HG03354 (cell line): ENCODE data around the gene CDC23.
A peak's percentile ranks its signal among the peaks of the same experiment; 100 is the strongest.
"Not testable (repeated sequence)": the region's sequence is repeated elsewhere in the genome, so short reads cannot be mapped to it uniquely, and the experiment has no call there.

Experiments
- ATAC-seq: cut with Tn5 transposase; IDR thresholded peaks from one replicate; pipeline ENCODE4 v1.9.1; 2021; ENCODE audit warnings: mild to moderate bottlenecking; ENCODE audit not compliant: unreplicated experiment, poor library complexity, severe bottlenecking

The CDC23 gene, protein sequence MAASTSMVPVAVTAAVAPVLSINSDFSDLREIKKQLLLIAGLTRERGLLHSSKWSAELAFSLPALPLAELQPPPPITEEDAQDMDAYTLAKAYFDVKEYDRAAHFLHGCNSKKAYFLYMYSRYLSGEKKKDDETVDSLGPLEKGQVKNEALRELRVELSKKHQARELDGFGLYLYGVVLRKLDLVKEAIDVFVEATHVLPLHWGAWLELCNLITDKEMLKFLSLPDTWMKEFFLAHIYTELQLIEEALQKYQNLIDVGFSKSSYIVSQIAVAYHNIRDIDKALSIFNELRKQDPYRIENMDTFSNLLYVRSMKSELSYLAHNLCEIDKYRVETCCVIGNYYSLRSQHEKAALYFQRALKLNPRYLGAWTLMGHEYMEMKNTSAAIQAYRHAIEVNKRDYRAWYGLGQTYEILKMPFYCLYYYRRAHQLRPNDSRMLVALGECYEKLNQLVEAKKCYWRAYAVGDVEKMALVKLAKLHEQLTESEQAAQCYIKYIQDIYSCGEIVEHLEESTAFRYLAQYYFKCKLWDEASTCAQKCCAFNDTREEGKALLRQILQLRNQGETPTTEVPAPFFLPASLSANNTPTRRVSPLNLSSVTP

GRCh38 chr5:138213161-138214029, at the start of gene CDC23:
TSS of gene CDC23 (minus strand) at chr5:138213323. CDS start at chr5:138213312, 11 bp downstream.
- peak; percentile 98 for ATAC-seq

DNA sequence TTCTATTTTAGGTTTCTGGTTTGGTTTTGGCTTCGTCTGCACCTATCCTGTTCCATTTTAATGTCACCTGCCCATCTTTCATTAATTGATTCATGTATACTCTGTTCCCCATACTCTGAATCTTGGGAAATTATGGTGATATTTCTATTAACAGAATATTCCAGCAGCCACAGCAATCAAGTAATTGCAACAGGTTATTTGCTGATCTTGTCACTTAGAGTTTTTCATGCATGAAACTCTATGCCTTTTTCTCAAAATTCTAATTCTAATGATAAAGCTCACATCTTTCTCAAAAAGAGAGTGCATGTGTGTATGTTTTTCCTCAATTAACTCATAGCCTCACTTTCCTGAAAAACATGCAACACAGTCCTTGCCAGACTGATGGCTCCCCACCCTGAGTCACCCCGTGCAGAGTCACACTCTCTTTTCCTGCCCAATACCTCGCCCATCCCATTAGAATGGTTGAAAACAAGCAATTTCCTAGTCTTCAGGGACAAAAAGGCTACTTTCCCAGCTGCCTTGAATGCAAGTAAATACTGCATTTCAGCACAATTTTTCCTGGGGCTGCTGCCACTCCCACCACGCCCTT, 45.7 kb upstream of the CDC23 start:
- ATAC-seq, result no peak

GRCh38 chr5:138257583-138257982, 44.5 kb upstream of the CDC23 start:
- no peak for ATAC-seq

GRCh38 chr5:138252944-138253343, 39.8 kb upstream of the CDC23 start:
- ATAC-seq, result no peak

DNA sequence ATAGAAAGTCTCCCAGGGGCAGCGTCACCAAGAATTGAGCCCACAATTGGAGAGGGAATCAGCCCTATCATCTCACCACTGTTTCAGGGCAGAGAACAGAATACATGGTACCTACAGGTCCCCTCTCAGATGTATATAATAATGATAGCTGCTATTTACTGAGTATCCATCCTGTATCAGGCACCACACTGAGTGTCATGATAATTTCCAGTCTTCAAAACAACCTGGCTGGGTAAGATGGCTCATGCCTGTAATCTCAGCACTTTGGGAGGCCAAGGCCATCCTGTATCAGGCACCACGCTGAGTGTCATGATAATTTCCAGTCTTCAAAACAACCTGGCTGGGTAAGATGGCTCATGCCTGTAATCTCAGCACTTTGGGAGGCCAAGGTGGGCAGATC, 34.7 kb upstream of the CDC23 start:
- ATAC-seq, result not testable (repeated sequence)

- no peak for ATAC-seq
Observed at GRCh38 chr5:138246822-138247221, 33.7 kb upstream of the CDC23 start.

- ATAC-seq, result no peak
Observed at GRCh38 chr5:138246334-138246733, 33.2 kb upstream of the CDC23 start.

- no peak for ATAC-seq
Observed at GRCh38 chr5:138245717-138246116, 32.6 kb upstream of the CDC23 start.

GRCh38 chr5:138243794-138244193, 30.7 kb upstream of the CDC23 start:
- ATAC-seq, result no peak

DNA sequence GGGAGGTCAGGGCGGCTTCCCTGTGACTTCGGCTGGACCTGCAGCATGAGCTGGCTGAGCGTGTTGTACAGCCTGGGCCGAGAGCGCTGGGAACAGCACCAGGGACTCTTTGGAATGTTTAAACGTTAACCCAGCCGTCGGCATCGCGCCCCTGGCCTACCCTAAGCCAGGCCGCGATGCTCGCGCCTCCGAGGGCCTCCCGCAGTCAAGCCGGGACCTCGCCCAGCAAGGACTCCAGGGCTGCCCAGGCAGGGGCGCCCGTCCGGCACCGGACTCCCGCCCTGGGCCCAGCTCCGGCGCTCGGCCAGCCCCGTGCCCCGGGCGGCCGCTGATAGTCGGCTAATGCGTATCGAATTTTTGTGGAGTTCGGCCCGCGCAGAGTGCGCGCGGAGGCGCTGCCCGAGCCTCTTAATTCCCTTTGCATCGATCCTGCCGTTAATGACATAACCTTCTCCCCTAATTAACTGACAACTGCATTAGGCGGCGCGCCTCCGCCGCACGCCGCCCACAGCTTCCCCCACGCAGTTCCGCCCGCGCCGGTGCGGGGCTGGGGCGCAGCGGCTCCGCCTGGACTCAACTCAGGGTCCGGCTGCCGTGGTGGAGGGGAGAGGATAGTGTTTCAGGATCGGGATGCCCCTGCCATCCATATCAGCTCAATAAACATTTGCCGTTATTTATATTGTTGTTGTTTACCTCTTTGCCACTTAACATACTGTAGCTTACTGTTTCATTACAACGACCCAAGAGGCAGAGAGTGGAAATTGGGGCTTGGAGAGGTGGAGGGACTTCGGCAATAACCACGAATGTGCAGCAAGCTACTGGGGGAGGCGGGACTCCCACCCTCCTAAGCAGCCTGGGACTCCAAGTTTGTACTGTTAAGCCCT, 28.8 kb upstream of the CDC23 start:
- no peak for ATAC-seq

DNA sequence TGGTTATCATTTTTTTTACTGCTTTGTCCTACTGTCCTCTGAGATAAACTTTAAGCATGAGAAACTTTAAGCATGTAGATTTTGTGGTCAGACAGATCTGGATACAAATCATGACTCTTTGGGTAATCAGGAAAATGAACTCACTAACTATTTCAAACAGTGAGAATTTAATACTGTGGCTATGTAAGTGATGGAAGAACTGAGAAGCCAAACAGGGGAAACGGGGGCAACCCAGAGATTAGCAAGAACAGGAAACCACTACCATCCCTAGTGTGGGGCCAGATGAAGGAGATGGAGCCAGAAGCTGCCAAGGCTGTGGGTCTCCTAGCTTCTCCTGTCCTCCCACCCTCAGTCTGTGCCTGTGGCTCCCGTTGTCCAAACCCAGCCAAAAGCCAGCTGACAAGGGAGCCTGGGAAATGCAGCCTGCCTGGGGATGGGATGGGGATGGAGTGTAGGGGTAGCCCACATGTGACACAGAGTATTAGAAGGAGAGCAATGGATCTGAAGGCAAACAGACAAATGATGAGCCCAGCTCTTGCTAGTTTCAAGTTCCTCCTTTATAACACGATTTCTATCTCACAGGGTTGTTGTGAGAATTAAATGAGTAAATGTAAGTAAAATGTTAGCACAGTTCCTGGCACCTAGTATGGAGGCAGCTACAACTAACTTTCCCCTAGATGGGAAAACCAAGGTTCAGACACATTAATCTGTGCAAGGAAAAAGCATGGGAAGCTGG, 27.7 kb upstream of the CDC23 start:
- no peak for ATAC-seq

- no peak for ATAC-seq
Observed at GRCh38 chr5:138238034-138238433, 24.9 kb upstream of the CDC23 start.

DNA sequence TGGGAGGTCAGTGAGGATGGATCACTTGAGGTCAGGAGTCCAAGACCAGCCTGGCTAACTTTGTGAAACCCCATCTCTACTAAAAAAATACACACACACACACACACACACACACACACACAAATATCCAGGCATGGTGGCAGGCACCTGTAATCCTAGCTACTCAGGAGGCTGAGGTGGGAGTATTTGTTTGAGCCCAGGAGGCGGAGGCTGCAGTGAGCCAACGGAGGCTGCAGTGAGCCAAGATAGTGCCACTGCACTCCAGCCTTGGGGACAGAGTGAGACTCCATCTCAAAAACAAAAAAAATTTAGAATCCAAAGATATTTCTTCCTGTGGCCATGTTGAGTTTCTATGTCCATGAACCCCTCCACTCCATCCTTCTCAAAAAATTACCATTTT, 21.5 kb upstream of the CDC23 start:
- no peak for ATAC-seq

- ATAC-seq, result no peak
Observed at GRCh38 chr5:138233280-138233679, 20.2 kb upstream of the CDC23 start.

DNA sequence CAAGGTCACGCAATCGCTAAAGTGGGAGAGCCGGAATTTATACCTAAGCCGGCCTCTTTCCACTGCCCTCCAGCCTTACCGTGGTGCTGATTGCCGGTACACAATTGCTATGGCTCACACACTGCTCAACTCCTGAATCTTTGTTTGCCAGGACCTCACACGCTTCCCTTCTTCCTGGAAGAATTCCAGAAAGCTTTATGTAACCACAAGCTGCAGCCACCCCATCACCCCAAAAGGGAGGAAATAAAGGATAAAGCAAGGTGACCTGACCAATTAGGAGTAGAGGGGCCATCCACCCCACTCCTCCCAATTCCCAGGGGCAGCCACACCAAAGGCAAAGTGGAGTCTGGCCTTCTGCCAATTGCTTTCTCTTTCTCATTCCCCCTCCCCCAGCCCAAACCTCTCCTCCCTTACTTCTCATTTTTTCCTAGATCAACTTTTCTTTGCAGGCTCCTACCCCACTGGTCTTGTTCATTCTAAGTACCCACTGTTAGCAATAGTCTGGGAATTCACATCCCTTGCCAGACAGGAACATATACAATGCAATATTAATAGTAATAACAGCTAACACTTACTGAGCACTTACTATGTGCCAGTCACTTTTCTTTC, 18.0 kb upstream of the CDC23 start:
- no peak for ATAC-seq

DNA sequence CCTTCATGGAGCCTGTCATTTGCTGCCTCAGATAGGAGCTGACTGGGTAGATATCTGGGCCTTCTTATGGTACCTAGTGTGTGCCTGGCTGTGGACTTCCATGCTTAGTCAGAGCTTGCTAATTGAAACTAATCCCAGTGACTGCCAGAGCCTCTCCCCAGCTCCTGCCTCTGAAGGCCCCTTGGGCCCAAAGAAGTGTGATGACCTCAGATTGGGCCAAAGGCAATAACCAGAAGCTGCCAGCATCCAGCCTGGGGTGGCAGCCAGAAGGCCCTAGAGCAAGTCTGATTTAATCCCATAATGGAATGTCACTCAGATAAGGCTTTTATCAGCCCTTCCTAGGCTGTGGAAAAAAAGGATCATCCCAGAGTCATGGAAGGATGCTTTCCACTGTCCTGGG, 17.1 kb upstream of the CDC23 start:
- ATAC-seq, result no peak

- no peak for ATAC-seq
Observed at GRCh38 chr5:138229387-138229786, 16.3 kb upstream of the CDC23 start.

DNA sequence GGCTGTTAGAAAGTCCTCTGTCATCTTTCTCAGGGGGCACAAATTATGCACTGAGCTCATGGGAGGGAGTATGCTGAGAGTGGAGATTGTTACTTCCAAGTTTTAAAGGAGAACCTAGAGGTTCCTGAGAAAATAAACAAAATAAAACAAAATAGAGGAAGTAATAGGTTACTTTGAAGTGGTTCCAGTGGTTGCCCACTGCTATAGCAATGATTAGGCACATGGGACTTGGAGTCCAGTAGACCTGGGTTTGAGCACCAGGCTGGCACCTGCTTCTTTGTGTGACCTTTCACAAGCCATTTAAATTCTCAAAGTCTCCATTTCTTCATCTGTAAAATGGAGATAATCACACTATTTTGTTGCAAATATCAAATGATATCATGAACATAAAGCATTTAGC, 13.8 kb upstream of the CDC23 start:
- ATAC-seq, result no peak
